Measurements from ENCODE around the gene B4GALT1. TPM values are rescaled to one million over a fixed set of nuclear protein-coding genes. Genes with fewer than 3 reads are reported as not detected.

B4GALT1 gene
- total RNA-seq, 1 donor from 2014 or later, result 7.5 TPM

- H3K4me1 Mint-ChIP-seq, result peaks cover 13% of the 10 kb centered on the region
- no peaks in the 10 kb centered on the region for H3K9me3 ChIP-seq (ENCODE audit: low read depth)
- no peaks in the 10 kb centered on the region for H3K4me1 ChIP-seq
- no peak overlapping the region for H3K4me3 Mint-ChIP-seq
- TF ChIP-seq EZH2phosphoT487 (IDR thresholded peaks at IDR 0.05), result no peak
- TF ChIP-seq, protein P1, sequence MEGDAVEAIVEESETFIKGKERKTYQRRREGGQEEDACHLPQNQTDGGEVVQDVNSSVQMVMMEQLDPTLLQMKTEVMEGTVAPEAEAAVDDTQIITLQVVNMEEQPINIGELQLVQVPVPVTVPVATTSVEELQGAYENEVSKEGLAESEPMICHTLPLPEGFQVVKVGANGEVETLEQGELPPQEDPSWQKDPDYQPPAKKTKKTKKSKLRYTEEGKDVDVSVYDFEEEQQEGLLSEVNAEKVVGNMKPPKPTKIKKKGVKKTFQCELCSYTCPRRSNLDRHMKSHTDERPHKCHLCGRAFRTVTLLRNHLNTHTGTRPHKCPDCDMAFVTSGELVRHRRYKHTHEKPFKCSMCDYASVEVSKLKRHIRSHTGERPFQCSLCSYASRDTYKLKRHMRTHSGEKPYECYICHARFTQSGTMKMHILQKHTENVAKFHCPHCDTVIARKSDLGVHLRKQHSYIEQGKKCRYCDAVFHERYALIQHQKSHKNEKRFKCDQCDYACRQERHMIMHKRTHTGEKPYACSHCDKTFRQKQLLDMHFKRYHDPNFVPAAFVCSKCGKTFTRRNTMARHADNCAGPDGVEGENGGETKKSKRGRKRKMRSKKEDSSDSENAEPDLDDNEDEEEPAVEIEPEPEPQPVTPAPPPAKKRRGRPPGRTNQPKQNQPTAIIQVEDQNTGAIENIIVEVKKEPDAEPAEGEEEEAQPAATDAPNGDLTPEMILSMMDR (IDR thresholded peaks at IDR 0.05), result no peak
- no peak for TF ChIP-seq EZH2 (IDR thresholded peaks at IDR 0.05)
- no peak overlapping the region for H3K27ac ChIP-seq
- no peak overlapping the region for H3K4me2 ChIP-seq
- no peak overlapping the region for H3K27ac Mint-ChIP-seq
- no peaks in the 10 kb centered on the region for H3K36me3 ChIP-seq
- H4K20me1 ChIP-seq (ENCODE audit: low read depth), result no peaks in the 10 kb centered on the region
- H2AFZ ChIP-seq (replicated peaks), result no peak overlapping the region
- no peaks in the 10 kb centered on the region for H3K79me2 ChIP-seq (ENCODE audit: low read depth)
- H3K9ac ChIP-seq, result no peak overlapping the region
- no peak for DNase-seq (ENCODE audit: low spot score)
- H3K36me3 Mint-ChIP-seq, result no peaks in the 10 kb centered on the region
- no peaks in the 10 kb centered on the region for H3K9me3 Mint-ChIP-seq
- H3K4me3 ChIP-seq, result no peak overlapping the region
- H3K27me3 ChIP-seq, result no peaks in the 10 kb centered on the region
- H3K27me3 Mint-ChIP-seq (ENCODE audit: insufficient read depth, low read depth), result peaks cover 29% of the 10 kb centered on the region
- H3F3A ChIP-seq (ENCODE audit: low read depth), result no peaks in the 10 kb centered on the region
Measured at GRCh38 chr9:33189331-33189791, 22.2 kb upstream of the B4GALT1 start.

GRCh38 chr9:33188711-33189110 is 21.6 kb upstream of the B4GALT1 start:
- no peak overlapping the region for H3K27ac ChIP-seq
- no peaks in the 10 kb centered on the region for H3K27me3 ChIP-seq
- H3K9me3 ChIP-seq (ENCODE audit: low read depth), result no peaks in the 10 kb centered on the region
- H3K36me3 ChIP-seq, result no peaks in the 10 kb centered on the region
- no peak overlapping the region for H3K4me3 ChIP-seq
- Mint-ChIP-seq H3K27me3 (ENCODE audit: insufficient read depth, low read depth) (peaks cover 31% of the 10 kb centered on the region), H3K36me3 (no peaks in the 10 kb centered on the region), H3K4me1 (peaks cover 13% of the 10 kb centered on the region), H3K9me3 (peaks cover 2% of the 10 kb centered on the region), H3K4me3 (no peak overlapping the region), H3K27ac (no peak overlapping the region)
- DNase-seq (ENCODE audit: low spot score), result no peak
- no peaks in the 10 kb centered on the region for H4K20me1 ChIP-seq (ENCODE audit: low read depth)
- peak overlapping the region; percentile 2 for H2AFZ ChIP-seq (replicated peaks)
- no peaks in the 10 kb centered on the region for H3K79me2 ChIP-seq (ENCODE audit: low read depth)
- H3K9ac ChIP-seq, result no peak overlapping the region
- TF ChIP-seq, protein P1 (IDR thresholded peaks at IDR 0.05), result no peak
- no peak for TF ChIP-seq EZH2phosphoT487 (IDR thresholded peaks at IDR 0.05)
- no peaks in the 10 kb centered on the region for H3F3A ChIP-seq (ENCODE audit: low read depth)
- no peaks in the 10 kb centered on the region for H3K4me1 ChIP-seq
- H3K4me2 ChIP-seq, result no peak overlapping the region

DNA sequence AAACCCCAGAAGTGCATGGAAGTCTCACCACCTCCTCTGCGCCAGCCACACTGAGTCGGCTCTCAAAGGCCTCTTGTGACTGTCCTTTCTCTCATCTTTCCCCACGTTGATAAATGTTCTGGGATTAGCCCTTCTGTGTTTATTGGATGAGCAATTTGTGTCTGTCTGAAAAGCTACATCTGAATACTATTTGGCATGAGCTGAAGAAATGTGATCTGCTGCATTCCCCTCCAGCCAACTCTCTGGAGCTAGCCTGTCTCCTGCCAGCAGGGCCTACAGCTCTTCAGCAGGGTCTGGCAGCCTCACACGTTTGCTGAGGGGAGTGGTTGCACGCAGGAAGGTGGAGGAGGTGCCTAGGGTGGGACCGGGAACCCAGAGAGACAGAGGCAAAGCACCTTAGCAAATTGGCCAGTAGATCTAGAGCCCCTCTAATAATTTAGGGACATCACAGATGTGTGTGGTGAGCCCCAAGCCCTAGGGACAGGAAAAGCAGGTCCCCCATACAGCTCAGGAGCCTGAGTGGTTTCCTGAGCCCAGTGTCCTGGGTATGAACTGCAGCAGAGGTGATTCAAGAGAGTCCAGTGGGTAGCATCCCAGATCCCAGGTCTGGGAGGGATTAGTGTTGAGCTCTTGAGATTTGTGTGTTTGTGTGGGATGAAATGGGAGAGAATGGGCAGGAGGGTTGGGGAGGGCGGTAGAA is 20.5 kb upstream of the B4GALT1 start:
- Mint-ChIP-seq H3K27ac (no peak overlapping the region), H3K4me1 (peaks cover 13% of the 10 kb centered on the region), H3K36me3 (no peaks in the 10 kb centered on the region), H3K4me3 (no peak overlapping the region), H3K27me3 (ENCODE audit: insufficient read depth, low read depth) (peaks cover 30% of the 10 kb centered on the region), H3K9me3 (peaks cover 2% of the 10 kb centered on the region)
- H3K27me3 ChIP-seq, result no peaks in the 10 kb centered on the region
- peak overlapping the region; percentile 2 for H2AFZ ChIP-seq (replicated peaks)
- no peaks in the 10 kb centered on the region for H3K36me3 ChIP-seq
- H3K4me2 ChIP-seq, result no peak overlapping the region
- TF ChIP-seq, protein P1 (IDR thresholded peaks at IDR 0.05), result no peak
- no peak for TF ChIP-seq EZH2 (IDR thresholded peaks at IDR 0.05)
- no peak for TF ChIP-seq EZH2phosphoT487 (IDR thresholded peaks at IDR 0.05)
- no peaks in the 10 kb centered on the region for H3K4me1 ChIP-seq
- H4K20me1 ChIP-seq (ENCODE audit: low read depth), result no peaks in the 10 kb centered on the region
- H3K79me2 ChIP-seq (ENCODE audit: low read depth), result no peaks in the 10 kb centered on the region
- no peaks in the 10 kb centered on the region for H3K9me3 ChIP-seq (ENCODE audit: low read depth)
- no peaks in the 10 kb centered on the region for H3F3A ChIP-seq (ENCODE audit: low read depth)
- H3K9ac ChIP-seq, result no peak overlapping the region
- DNase-seq (ENCODE audit: low spot score), result no peak
- no peak overlapping the region for H3K4me3 ChIP-seq
- no peak overlapping the region for H3K27ac ChIP-seq

Measured in neural progenitor cell (in vitro differentiated cells).